ENCODE results near the gene B3GALT5.

Gene B3GALT5

GRCh38 chr21:39645331-39645730 lies 32.6 kb downstream of the B3GALT5 start:
- H3K27me3 ChIP-seq = no peaks in the 10 kb centered on the region
- no peak for DNase-seq
- H3K9me3 ChIP-seq = no peaks in the 10 kb centered on the region
- no peak for TF ChIP-seq CTCF (IDR thresholded peaks at IDR 0.05; ENCODE audit: low read depth, low read length)
- H3K36me3 ChIP-seq = no peaks in the 10 kb centered on the region
- H3K4me1 ChIP-seq = no peaks in the 10 kb centered on the region
- no peak overlapping the region for H3K4me3 ChIP-seq (ENCODE audit: low read depth, low read length)

- TF ChIP-seq CTCF (IDR thresholded peaks at IDR 0.05; ENCODE audit: low read depth, low read length) = no peak
- Histone ChIP-seq H3K4me3 (ENCODE audit: low read depth, low read length) (no peak overlapping the region), H3K9me3 (no peaks in the 10 kb centered on the region), H3K4me1 (no peaks in the 10 kb centered on the region), H3K36me3 (no peaks in the 10 kb centered on the region), H3K27me3 (no peaks in the 10 kb centered on the region)
- no peak for DNase-seq
Measured at GRCh38 chr21:39647476-39647875, 34.7 kb downstream of the B3GALT5 start.

- Histone ChIP-seq H3K9me3 (no peaks in the 10 kb centered on the region), H3K4me3 (ENCODE audit: low read depth, low read length) (no peak overlapping the region), H3K36me3 (no peaks in the 10 kb centered on the region), H3K27me3 (no peaks in the 10 kb centered on the region), H3K4me1 (no peaks in the 10 kb centered on the region)
- DNase-seq = no peak
- no peak for TF ChIP-seq CTCF (IDR thresholded peaks at IDR 0.05; ENCODE audit: low read depth, low read length)
Measured at GRCh38 chr21:39648879-39649278, 36.1 kb downstream of the B3GALT5 start.

- no peak for TF ChIP-seq CTCF (IDR thresholded peaks at IDR 0.05; ENCODE audit: low read depth, low read length)
- Histone ChIP-seq H3K4me3 (ENCODE audit: low read depth, low read length) (no peak overlapping the region), H3K9me3 (no peaks in the 10 kb centered on the region), H3K27me3 (no peaks in the 10 kb centered on the region), H3K4me1 (no peaks in the 10 kb centered on the region), H3K36me3 (no peaks in the 10 kb centered on the region)
- DNase-seq = no peak
Measured at GRCh38 chr21:39649526-39649925, 36.8 kb downstream of the B3GALT5 start.

GRCh38 chr21:39650306-39650705 lies 37.6 kb downstream of the B3GALT5 start:
- no peaks in the 10 kb centered on the region for H3K27me3 ChIP-seq
- no peaks in the 10 kb centered on the region for H3K4me1 ChIP-seq
- no peak overlapping the region for H3K4me3 ChIP-seq (ENCODE audit: low read depth, low read length)
- TF ChIP-seq CTCF (IDR thresholded peaks at IDR 0.05; ENCODE audit: low read depth, low read length) = no peak
- no peak for DNase-seq
- no peaks in the 10 kb centered on the region; the same call in 1 of the 2 replicates for H3K9me3 ChIP-seq
- no peaks in the 10 kb centered on the region for H3K36me3 ChIP-seq

GRCh38 chr21:39650801-39651200 lies 38.1 kb downstream of the B3GALT5 start:
- Histone ChIP-seq H3K4me3 (ENCODE audit: low read depth, low read length) (no peak overlapping the region), H3K36me3 (no peaks in the 10 kb centered on the region), H3K9me3 (no peaks in the 10 kb centered on the region; the same call in 1 of the 2 replicates), H3K4me1 (no peaks in the 10 kb centered on the region), H3K27me3 (no peaks in the 10 kb centered on the region)
- TF ChIP-seq CTCF (IDR thresholded peaks at IDR 0.05; ENCODE audit: low read depth, low read length) = no peak
- DNase-seq = no peak
